Erythroblast (primary cell): ENCODE measurements around the gene BACH2.

Experiments
- GATA1 ChIP-seq: IDR thresholded peaks from 2 replicates; pipeline ENCODE4 v1.6.1; 2011; ENCODE audit warnings: low read depth, mild to moderate bottlenecking, control low read depth, low read length, moderate library complexity
- POLR2A ChIP-seq: IDR thresholded peaks from 2 replicates; pipeline ENCODE4 v1.6.1; 2011; ENCODE audit warnings: mild to moderate bottlenecking, low read length

GRCh38 chr6:90231308-90231707 is 65.3 kb downstream of the BACH2 start:
- TF ChIP-seq POLR2A (no peak), GATA1 (no peak)
